NCI-H187 (cell line): Measurements from ENCODE around the gene NFATC2.

Experiments used
- DNase-seq, 2 experiments: peaks; one replicate each; lab custom pipeline; 2025; lab: John Stamatoyannopoulos, UW

NFATC2 gene

DNA sequence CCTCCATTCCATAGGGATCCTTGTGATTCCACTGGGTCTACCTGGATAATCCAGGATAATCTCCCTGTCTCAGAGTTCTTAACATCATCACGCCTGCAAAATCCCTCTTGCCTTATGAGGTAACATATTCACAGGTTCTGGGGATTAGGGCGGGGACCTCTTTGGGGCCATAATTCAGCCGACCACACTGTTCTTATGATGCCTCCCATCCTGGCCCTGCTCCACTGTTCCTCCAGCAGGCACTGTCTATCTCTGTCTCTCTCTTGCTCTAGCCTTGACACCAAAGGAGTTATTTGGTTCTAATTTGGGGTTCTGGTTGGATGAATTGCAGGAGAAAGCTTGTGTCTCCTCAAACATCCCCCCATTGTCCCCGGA, 168.1 kb downstream of the NFATC2 start:
- DNase-seq = no peak

DNA sequence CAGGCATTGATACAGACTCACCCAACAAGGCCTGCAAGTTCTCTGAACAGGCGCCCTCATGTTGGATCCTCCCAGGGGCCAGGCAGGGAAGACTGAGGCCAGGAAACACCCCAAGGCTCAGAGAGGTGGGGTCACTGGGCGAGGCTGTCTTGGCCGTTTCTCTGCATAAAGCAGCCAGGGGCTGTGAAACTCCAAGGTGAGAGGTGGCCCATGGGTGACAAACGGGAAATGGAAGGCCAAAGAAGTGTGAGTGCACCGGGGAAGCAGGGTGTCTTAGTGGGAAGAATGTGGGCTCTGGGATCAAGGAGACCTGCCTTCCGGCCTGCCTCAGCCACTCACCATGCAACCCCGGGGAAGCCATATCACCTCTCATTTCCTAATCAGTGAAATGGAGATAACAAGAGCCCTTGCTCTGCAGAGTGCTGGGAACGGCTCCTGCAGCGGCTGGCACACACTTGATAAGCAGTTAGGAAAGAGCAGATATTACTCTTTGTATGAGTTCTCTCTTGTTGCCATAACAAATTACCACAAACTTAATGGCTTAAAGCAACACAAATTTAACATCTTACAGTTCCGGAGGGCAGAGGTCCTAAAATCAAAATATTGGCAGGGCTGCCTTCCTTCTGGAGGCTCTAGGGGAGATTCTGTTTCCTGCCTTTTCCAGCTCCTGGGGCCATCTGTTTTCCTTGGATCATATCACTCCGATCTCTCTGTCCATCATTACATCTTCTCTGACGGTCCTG, 168.6 kb downstream of the NFATC2 start:
- no peak for DNase-seq

DNA sequence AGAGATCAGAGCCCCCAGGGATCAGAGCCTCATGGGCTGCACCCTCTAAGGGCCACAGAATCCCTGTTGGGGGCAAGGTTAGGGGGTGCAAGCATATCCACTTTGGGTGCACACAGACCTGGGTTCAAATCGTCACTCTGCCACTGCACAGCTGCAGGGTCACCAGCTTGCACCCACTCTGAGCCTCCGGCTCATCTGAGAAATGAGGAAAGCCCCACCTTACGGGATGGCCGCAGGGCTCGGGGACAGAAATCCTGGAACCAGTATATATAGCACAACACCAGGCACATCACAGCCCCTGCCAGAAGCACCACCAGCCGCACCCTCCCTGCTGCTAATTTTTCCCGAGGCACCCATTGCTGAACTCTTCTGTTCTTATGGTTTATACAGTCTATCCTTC, 169.6 kb downstream of the NFATC2 start:
- no peak for DNase-seq

DNA sequence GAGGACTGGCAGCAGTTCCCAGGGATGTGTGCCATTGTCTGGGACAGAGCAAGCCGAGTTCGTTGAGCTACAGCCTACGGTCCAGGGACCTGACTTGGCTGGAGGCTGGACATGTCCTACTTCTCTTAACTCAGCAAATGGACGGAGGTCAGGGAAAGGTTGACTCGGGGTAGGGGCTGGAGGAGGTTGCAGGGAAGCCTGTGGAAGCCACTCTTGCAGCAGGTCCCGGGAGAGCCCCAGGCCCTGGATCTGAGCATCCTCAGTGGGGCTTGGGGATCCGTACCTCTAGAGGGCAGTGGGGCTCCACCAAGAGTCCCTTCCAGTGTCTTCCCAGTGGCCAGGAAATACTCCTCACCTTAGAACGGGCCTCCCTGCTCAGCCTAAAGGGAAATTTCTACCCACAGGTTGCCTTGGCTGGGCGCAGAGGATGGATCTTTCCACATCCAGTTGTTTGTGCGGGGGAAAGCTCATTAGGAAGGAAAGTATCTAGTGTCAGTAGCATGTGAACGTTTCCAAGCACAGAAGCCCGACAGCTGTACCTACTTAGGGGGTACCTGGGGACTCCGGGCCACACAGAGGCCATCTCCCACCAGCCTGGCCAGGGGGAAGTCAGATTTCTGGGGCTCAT, 170.2 kb downstream of the NFATC2 start:
- DNase-seq = peak; percentile 19 to 54

DNA sequence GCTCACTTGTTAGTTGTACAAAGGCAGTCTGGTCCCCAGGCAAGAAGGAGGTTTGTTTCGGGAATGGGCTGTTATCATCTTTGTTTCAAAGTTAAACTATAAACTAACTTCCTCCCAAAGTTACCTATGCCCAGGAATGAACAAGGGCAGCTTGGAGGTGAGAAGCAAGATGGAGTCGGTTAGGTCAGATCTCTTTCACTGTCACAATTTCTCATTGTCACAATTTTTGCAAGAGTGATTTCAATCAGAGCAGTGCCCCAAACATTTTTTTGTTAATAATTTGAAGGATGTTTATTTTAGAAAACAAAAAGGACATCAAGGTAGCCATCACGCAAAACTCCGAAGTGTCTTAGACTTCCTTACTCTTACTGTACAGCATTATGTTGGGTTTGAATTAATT, 170.8 kb downstream of the NFATC2 start:
- no peak for DNase-seq

DNA sequence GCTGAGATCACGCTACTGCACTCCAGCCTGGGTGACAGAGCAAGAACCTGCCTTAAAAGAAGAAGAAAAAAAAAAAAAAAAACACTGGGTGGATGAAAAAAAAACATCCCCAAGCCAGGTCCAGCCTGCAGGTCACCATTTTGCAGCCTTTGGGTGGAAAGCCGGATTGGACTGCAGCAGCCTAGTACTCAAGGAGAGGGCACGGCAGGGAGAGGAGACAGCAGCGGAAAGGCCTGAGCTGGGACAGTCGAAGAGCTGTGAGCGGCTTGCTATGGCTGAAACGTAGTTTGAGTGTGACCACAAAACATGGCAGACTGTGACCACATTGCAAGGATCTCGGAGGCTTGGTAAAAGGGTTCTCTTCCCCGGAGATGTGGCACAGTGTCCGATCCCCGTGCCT, 173.0 kb downstream of the NFATC2 start:
- DNase-seq = no peak

DNA sequence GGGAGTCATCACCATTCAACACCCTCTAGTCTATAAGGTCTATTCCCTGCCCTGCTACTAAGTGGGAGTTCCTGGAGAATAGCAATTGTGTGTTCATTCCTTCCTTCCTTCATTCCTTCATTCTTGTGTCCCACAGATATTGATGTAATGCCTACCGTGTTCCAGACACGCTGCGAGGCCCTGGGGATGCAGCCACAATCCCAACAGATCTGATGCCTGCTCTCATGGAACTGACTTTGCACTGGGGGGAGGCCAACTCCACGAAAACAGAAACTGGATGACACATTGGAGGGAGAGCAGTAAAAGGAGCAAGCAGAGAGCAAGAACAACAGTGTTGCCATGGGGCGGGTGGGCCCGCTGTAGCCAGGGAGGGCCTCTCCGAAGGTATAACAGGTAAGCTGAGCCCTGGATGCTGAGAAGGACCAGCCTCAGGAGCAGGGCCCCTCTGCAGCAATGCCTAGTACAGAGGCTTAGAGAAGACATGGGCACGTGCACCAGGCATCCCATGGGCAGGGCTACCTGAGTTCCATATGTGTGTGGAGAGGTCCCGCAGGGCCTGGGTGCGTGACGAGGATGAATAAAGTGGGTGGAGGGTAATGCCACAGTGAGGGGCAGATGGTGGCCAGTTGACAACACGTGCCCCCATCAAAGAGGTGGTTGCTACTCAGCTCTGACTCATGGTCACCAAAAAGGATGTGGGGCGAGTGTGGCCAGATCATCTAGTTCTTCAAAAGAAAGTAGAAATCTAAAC, 173.9 kb downstream of the NFATC2 start:
- no peak for DNase-seq

DNA sequence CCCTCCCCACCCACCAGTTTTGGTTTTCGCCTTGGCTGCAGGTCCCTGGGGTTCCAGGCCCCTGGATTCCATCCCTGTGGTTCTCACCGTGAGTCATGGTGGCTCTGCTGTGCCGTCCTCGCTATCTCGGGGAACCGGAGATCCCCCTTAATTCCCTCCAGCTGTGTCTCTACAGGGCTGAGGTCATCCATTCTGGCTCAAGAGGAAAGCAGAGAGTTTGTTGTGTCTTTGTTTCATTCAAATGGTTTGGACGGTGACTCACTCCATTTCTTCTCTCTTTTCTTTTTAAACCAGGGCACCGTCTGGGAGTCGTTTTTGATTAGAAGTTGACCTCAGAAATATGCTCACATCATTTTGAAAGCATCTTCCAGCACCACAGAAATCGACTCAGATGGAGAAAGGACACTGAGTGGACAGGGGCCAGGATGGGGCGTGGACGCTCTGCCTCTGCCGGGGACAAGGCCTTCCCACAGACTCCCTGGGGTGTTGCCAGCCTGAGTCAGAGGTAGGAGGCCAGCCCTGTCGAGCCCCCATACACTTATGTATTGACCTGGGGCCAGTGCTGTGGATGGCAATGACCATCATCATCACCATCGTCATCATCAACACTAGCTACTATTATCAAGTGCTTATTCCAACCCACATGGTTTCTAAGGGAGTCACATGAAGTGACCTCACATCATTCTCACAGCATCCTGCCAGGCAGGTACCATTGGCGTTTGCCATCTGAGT, 176.2 kb downstream of the NFATC2 start:
- DNase-seq = no peak

DNA sequence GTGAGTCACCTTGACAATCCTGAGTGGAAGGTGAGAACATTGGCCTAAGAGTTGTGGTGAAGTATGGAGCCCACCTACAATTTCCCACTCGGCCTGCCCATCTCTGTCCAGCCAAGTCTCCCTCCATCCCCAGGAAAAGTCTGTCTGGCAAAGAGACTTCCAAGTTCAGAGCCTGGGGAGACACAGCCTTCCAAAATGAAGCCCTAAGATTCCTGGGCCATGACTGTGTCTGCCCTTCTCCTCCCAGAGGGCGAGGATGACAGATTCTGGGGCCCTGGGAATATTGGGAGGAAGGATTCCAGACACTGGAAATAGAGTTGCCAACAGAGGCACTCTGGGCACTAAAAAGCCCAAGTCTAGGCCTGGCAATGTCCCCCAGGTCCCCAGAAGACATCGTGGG, 176.8 kb downstream of the NFATC2 start:
- DNase-seq = no peak

DNA sequence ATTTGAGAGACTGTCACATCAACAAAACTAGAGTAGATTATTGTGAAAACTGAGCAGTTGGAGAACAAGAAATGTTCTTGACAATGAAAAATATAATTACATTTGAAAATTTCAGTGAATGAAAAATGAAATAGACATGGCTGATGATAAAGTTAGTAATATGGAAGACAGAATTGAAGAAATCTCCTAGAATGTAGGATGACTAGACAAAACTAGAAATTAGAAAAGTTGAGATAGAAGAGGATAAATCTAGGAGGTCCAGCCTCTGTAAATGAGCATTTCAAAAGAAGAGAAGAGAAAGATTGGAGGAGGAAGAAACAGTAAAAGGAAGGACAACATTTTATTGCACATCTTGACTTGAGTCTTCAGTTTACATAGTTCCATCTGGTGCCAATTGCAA, 178.7 kb downstream of the NFATC2 start:
- no peak for DNase-seq

DNA sequence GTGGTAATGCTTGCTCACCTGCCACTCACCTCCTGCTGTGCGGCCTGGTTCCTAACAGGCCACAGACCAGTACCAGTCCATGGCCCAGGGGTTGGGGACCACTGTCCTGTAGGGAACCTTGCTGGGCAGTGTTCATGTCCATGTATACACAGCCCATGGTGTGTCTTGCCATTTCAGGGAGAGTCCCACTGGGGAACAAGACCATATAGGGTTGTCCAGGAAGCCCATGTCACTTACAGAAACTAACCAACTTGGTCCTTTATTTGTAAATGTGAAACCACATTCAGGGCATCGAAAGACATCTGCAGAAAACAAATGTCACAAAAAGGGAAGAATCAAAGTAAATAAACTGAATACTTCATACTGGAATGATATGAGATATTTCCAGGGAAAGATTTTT, 179.1 kb downstream of the NFATC2 start:
- no peak for DNase-seq

DNA sequence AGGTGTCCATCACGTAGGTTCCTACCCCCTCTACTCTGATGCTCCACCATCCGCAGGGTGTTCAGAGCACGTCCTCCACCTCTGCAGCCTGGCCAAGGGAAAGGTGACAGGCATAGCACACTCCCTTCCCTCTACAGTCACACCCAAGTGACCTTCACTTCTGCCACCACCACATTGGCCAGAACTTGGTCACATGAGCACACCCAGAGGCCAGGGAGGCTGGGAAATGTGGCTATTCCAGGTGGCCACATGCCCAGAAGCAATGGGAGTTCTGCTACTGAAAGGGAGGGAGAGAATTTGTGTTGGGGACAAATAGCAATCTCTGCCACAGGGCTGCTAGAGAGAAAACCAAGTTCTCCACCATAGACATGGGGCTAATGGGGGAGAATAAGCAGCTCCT, 180.3 kb downstream of the NFATC2 start:
- no peak for DNase-seq

DNA sequence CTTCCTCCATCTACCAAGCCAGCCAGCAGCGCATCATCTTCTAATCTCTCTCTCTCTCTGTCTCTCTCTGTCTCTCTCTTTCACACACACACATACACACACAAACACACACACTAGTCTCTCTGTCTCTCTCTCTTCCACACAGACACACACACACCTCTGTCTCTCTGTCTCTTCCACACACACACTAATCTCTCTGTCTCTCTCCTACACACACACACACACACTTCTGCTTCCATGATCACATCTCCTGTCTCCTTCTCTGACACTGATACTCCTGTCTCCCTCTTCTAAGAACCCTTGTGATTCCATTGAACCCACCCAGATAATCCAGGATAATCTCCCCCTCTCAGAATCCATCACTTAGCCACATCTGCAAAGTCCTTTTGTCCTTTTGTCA, 181.3 kb downstream of the NFATC2 start:
- DNase-seq = no peak

DNA sequence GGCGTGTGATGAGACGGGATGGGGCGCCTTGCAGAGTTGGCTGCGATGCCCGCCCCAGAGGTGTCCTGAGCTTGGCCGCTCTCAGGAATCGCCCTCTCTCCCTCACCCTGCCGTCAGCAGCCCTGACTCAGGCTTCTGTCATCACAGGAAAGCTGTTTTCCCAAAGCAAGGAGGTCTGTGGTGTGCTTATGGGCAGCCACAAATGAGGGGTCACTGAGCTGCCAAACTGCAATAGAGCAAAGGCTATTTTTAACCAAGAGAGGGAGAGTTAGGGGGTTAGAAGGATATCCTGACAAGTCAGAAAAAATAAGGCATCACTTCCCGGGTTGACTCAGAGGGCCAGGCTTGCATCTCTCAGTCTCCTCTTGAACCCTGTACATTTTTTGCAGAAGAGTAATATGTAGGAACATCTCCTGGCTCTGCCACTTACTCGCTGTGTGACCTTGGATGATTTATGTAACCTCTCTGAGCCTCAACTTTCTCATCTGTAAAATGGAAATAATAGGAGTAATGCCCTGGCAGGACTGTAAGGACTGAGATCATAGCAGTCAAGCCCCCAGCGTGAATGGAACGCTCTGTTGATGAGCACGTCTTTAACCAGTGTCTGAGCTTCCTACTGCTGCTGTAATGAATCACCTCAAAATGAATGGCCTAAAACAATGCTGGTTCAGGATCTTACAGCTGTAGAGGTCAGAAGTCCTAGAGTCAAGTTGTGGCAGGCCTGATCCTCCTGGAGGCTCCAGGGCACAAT, 181.9 kb downstream of the NFATC2 start:
- no peak for DNase-seq

DNA sequence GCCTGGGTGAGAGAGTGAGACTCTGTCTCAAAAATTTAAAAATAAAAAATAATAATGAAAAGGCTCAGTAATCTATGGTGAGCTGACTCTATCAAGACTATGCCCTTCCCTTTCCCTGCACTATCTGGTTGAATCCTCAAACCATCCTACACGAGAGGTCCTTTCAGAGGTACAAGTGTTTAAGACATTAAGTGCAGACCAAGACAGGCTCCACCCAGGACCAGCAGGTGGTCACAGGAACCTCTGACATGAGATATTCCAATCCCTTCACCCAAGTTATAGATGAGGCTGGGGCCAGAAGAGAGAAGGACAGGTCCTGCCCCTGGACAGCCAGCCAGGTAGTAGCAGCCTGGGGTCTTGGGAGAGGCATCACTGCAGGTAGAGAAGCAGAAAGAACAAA, 182.6 kb downstream of the NFATC2 start:
- DNase-seq = no peak

DNA sequence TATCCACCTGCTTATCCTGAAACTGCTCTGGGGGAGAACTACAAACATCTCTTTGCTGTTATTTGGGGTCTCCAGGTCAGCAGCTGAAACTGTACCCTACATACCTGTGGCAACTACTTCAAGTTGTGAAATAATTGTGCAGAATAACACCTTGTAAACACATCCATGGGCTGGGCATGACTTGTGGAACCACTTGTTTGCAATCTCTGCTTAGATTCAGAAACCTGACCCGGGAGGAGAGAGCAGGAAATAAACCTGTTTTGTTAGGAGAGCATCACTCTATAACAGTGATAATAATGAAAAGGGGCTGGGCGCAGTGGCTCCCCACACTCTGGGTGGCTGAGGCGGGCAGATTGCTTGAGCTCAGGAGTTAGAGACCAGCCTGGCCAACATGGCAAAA, 183.1 kb downstream of the NFATC2 start:
- no peak for DNase-seq

DNA sequence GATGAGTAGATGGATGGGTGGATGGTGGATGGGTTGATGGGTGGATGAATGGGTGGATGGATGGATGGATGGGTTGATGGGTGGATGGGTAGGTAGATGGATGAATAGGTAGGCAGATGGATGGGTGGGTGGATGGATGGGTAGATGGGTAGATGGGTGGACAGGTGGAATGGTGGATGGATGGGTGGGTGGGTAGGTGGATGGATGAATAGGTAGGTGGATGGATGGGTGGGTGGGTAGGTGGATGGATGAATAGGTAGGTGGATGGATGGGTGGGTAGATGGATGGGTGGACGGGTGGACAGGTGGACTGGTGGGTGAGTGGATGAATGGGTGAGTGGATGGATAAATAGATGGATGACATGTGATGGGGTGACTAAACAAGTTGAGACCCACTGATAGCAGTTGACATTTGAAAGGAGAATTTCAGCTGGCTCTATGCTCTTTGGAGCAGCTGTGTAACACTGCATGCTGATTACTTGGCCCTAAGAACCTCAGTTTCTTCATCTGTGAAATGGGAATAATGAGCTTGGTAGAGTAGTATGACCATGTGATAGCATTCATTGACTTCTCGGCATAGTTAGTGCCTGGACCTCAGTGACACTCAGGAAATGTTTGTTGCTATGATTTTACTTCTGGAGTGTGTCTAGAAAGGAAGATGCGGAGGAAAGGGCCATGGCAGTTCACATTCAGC, 184.3 kb downstream of the NFATC2 start:
- DNase-seq = no peak

DNA sequence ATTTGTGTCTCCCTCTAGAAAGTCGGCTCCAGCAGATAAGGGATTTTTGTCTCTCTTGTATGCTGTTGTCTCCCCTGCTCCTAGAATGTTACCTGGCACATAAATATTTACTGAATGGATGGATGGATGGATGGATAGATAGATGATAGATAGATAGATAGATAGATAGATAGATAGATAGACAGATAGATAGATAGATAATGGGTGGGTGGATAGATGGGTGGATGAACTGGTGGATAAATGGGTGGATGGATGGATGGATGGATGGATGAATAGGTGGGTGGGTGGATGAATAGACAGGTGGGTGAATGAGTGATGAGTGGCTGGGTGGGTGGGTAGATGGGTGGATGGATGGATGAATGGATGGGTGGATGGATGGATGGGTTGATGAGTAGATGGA, 185.0 kb downstream of the NFATC2 start:
- no peak for DNase-seq

DNA sequence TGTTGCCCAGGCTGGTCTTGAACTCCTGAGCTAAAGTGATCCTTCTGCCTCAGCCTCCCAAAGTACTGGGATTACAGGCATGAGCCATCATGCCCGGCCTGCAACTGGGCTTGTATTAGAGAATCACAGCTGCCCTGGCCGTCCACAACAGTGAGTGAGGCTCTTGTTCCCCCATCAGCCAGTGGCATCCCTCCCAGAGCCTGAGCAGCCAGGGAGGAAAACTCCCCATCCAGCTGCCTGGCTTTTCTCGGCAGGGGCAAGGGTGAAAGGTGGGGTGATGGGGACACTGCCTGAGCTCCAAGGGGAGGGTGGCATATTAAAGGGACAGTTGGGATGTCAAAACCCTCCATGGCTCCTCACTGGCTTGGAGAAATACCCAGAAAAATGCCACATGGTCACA, 185.6 kb downstream of the NFATC2 start:
- DNase-seq = no peak

DNA sequence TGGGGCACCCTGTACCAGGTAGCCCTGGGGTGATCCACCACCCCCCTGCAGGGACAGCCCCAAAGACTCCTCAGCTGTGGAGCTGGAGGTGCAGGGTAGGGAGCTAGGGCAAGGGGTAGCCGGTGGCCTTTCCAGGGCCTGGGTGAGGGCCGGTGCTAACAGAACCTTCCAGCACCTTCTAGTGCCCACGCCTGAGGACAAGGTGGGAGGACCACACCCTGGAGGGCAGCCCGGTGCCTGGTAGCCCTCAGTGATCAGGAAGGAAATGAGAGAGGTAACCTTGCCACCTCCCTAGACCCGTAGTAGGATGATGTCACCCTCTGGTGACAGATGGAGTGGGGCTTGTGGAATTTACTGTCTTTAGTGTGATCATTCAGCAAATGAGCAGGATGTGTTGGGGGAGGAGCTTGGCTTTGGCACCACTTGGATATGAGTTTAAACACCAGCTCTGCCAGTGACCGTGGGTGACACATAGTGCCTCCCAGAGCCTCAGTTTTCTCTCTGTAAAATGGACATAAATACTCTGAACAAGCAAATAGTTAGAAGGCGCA, 187.7 kb downstream of the NFATC2 start:
- no peak for DNase-seq

DNA sequence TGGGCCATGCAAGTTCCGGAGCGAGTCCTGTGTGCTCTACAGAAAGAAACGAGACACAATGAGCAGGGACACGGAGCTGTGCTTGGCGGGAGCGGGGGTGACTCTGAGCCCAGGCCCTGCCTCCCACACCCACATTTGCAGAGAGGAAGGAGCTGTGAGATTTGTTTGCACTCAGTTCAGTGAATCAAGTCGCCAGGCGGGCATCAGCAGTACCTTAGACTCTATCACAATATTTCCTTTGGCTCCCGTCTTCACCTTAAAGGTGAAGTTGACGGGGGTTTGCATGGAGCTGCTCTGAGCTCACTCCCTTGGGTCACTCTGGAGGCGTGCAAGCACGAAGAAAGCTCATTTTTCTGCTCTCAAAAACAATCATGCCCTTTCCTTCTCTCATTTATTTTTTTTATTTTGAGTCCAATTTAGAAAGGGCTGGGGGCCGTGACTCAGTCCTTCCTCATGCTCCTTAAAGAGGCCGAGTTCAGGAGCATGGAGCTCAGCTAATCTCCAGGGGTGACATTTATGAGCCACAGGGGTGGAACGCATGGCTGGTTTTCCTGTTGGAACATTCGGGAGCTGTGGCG, 188.2 kb downstream of the NFATC2 start:
- DNase-seq = no peak
